Omental fat pad (tissue), 4 donors: ENCODE measurements around the gene RAPGEF5. TPM values are rescaled to one million over a fixed set of nuclear protein-coding genes. Genes with fewer than 3 reads are reported as not detected.

ENCODE experiments used
- ATAC-seq: fragments of 150-250 bp; one replicate; pipeline ENCODE4 v1.9.1; 2016; ENCODE audit warnings: mild to moderate bottlenecking, moderate library complexity; ENCODE audit not compliant: low FRiP score
- DNase-seq: peaks from one replicate; pipeline ENCODE4 v3.0.0-alpha.2; 2019; ENCODE audit warnings: low spot score
- total RNA-seq, 4 donors: library from RNA; depleted of rRNA; stranded (reverse); fragments of >200 nt; gene quantifications; one replicate each; pipeline ENCODE4 v1.1.0, GENCODE V29; 2016
- TF ChIP-seq, protein P1 (sequence below), 3 donors: fragments of 450-650 bp; IDR thresholded peaks; one replicate each; pipeline ENCODE4 v1.5.1; 2016 to 2017; ENCODE audit warnings: antibody characterized with exemption in 3 of 3, mild to moderate bottlenecking in 3 of 3, moderate library complexity in 2 of 3

Gene RAPGEF5
- total RNA-seq, 4 donors from 2014 or later = 34.7 to 163 (median 73.0) TPM

DNA sequence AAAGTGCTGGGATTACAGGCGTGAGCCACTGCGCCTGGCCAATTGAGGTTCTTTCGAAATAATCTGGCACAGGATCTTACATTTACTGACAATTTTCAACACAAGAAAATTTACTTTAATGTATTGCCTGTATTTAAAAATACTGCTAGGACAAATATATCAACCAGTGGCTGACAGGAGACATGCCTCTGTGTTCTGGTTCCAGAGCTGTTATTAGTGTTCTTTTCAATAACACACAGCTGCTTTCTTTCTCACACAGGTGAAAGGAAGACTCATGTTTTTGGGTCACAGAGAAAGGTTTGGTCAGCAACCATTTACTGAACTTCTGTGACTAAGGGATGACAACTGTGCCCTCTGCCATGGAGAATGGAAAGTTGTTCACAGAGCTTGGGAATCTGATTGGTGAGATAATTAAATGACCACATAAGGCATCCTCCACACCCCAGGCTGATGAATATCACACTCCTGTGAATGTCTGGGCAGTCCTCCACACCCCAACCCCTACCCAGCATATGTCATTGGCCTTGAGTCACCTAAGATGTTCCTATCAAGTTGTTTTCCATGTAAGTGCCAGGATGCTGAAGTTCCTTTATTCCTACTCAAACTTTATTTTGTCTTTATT, 180.1 kb downstream of the RAPGEF5 start:
- TF ChIP-seq, protein P1, sequence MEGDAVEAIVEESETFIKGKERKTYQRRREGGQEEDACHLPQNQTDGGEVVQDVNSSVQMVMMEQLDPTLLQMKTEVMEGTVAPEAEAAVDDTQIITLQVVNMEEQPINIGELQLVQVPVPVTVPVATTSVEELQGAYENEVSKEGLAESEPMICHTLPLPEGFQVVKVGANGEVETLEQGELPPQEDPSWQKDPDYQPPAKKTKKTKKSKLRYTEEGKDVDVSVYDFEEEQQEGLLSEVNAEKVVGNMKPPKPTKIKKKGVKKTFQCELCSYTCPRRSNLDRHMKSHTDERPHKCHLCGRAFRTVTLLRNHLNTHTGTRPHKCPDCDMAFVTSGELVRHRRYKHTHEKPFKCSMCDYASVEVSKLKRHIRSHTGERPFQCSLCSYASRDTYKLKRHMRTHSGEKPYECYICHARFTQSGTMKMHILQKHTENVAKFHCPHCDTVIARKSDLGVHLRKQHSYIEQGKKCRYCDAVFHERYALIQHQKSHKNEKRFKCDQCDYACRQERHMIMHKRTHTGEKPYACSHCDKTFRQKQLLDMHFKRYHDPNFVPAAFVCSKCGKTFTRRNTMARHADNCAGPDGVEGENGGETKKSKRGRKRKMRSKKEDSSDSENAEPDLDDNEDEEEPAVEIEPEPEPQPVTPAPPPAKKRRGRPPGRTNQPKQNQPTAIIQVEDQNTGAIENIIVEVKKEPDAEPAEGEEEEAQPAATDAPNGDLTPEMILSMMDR (IDR thresholded peaks at IDR 0.05) = no peak
- DNase-seq (no peak), ATAC-seq (no peak)

DNA sequence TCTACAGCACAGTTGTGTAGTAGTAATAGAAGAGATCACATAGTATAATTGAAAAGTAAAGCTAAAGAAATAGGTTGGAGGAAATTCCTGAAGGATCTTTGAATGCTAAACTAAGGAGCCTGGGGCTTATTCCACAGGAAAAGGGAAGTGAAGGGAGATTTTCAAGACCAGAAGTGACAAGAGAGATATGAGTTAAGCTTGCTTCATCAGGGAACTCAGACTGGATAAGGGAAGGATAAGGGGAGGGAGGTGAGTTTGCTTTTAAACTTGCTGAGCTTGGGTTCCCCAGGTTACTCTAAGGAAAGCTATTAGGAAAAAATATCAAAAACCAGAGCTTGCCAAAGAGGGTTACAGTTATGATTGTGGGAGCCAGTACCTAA, 182.4 kb downstream of the RAPGEF5 start:
- TF ChIP-seq, protein P1 (IDR thresholded peaks at IDR 0.05) = no peak
- no peak for ATAC-seq
- no peak for DNase-seq

DNA sequence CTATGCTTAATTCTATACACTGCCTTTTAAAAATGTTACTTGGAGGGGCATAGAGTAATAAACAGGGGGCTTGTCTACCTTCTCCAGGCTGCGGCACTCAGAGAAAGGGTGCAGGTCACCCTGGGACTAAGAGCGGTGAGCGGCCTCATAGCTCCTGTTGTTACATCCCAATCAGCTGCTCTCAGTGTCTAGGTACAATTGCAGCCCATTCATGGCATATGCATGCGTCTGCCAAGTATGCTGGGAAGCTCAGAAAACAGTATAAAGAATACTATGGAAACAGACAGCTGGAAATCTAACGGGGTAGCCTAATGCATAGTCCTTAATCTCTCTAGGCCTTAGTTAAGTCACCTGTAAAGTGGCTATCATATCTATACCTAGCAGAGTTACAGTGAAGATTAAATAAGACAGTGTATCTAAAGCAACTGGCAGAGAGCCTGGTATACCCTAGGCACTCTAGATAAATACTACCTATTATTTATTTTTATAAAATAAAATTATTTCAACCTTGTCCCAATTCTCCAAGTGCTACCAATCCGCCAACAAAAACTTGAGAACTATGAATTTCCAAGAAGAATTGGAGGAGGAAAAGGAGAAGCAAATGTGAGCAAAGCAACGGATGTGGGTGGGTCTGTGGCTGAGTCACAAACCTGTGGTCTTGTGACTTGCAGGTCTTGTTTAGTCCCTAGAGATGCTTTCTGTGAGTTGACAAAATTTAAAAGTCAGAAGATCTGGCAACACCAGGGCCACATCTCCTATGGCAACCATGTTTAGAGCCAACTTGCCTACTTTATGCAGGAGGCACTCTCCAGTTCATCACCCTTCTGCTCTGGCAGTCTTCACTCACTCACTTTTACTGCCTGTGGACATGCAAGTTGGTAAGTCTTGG, 183.0 kb downstream of the RAPGEF5 start:
- ATAC-seq = no peak
- TF ChIP-seq, protein P1 (IDR thresholded peaks at IDR 0.05) = no peak
- no peak for DNase-seq

DNA sequence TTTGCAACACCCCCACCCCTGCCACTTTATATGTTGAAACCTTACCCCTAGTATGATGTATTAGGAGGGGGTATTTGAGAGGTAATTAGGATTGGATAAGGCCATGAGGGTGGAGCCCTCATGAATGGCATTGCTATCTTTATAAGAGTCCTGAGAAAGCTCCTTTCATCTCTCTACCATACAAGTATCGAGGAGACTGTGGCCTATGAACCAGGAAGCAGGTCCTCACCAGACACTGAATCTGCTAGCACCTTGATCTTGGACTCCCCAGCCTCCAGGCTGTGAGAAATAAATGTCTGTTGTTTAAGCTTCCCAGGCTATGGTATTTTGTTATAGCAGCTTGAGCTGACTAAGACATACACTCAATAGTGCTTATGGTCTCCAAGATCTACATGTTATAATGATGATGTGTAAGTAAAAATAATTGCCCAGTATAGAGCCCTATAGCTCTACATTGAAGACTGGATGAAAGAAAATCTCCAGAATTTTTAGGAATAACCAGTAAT, 188.8 kb downstream of the RAPGEF5 start:
- no peak for ATAC-seq
- TF ChIP-seq, protein P1 (IDR thresholded peaks at IDR 0.05) = no peak
- no peak for DNase-seq

DNA sequence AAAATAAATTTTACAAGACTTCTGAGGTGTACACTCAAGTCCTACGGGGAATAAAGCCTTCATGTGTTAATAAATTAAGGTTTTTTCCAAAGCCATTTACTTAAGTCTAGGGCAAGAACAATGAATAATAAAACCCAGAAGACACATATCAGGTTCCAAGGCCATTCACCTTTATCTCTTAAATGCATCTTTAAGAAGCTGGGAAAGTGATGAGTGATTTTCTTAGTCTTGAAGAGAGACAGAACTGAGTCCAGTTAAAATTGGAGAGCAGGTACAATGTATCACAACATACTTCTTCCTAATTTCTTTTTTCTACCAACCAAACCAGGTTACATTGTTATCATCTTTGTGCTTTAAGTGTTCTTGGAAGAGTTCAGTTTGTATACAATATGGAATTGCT, 189.5 kb downstream of the RAPGEF5 start:
- ATAC-seq (no peak), DNase-seq (no peak)
- TF ChIP-seq, protein P1 (IDR thresholded peaks at IDR 0.05) = no peak

DNA sequence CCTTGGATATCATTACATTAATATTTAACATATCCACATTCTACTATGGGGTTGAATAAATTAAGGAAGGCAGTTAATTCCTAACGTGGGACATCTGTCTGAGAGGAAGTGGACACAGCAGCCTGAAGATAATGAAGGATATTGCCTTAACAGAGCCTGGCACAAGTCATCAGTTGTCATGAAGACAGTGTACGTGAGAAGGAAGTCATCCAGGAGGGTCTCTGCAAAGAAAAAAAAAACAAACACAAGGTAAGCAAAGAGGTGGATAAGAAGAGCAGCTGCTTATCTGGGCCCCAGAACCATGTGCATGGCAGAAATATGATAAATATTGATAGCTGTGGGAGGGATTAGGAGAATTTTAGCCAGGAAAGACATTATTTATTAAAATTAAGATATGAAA, 190.0 kb downstream of the RAPGEF5 start:
- ATAC-seq = no peak
- TF ChIP-seq, protein P1 (IDR thresholded peaks at IDR 0.05) = no peak
- DNase-seq = no peak
